ENCODE data around the gene CEP170. TPM values are rescaled to one million over a fixed set of nuclear protein-coding genes. Genes with fewer than 3 reads are reported as not detected.
A peak's percentile ranks its signal among the peaks of the same experiment; 100 is the strongest.

The CEP170 gene
- total and polyA plus RNA-seq, 5 donors from 2014 or later: 6.8 to 35.5 (median 9.0) TPM

DNA sequence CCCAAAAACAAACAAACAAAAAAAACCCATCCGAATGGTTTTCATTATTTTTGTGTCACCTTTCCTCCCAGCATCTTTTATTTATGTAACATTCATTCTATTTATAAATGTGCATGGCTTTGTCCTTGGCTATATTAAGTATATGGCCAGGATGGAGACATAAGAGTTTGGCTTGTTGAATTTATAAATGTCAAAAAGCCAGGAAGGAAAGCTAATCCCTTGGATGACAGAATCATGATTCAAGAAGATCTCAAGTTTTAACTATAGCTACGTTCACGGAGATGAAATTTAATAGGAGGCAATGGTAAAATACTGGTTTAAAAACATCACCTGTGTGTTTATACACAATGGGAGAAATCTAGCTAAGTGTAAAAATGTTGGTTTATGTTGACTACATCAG lies 5.0 kb downstream of the CEP170 start:
- Histone ChIP-seq H3K4me1 (ENCODE audit: control insufficient read depth, insufficient read depth, low read length, poor library complexity, severe bottlenecking) (peaks cover 19% of the 10 kb centered on the region), H3K36me3 (ENCODE audit: control insufficient read depth, insufficient read depth, low read length) (no peaks in the 10 kb centered on the region), H3K27me3 (ENCODE audit: control insufficient read depth, insufficient read depth, low read length) (no peaks in the 10 kb centered on the region), H3K27ac (ENCODE audit: insufficient read depth, low read length, poor library complexity, severe bottlenecking) (no peak overlapping the region), H3K9me3 (ENCODE audit: control insufficient read depth in 2 of 2, low read length in 2 of 2) (no peaks in the 10 kb centered on the region), H3K4me3 (ENCODE audit: low read depth, low read length) (no peak overlapping the region)
- Mint-ChIP-seq H3K4me3 (no peak overlapping the region), H3K9me3 (no peaks in the 10 kb centered on the region), H3K4me1 (peaks cover 31 to 49% (median 36%) of the 10 kb centered on the region in 4 donors), H3K36me3 (no peaks in the 10 kb centered on the region), H3K27ac (no peak overlapping the region), H3K27me3 (peaks cover 5% of the 10 kb centered on the region)
- no peak for DNase-seq
- ATAC-seq (ENCODE audit: low read depth in 2 of 2): no peak

DNA sequence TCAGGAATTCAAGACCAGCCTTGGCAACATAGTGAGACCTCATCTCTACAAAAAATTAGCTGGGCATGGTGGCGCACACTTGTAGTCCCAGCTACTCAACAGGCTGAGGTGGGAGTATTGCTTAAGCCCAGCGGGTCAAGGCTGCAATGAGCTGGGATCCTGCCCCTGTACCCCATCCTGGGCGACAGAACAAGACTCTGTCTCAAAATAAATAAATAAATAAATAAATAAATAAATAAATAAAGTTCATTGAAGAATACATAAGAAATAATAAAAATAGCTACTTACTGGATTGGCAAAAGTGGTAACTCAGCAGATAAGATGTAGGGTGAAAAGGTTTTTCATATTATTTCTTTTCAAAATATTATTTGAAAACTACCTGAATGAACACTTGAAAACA lies 5.9 kb downstream of the CEP170 start:
- no peaks in the 10 kb centered on the region for H3K9me3 Mint-ChIP-seq
- H3K27ac ChIP-seq (ENCODE audit: insufficient read depth, low read length, poor library complexity, severe bottlenecking): no peak overlapping the region

DNA sequence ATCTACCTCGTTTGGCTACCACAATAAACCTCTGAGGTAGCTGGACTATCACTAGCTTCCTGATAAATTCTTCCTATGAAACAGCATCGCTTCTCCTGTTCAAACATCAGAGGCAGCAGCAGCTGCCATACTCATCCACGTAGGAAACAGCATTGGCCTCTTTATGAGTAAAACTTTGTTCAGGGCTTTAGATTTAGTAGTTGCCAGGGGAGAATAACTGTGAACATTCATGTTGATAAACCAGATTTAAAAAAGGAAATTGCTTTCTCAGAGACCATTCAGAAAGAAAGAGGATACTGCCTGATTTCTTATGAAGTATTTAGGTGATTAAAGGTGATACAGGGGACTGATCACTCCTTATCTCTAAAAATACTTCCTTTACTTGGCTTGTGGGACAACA lies 7.2 kb downstream of the CEP170 start:
- Mint-ChIP-seq H3K27ac (peak overlapping the region in 2 of 3 donors; percentile 10 to 16), H3K27me3 (no peaks in the 10 kb centered on the region), H3K36me3 (peaks cover 7% of the 10 kb centered on the region), H3K4me3 (no peak overlapping the region), H3K9me3 (no peaks in the 10 kb centered on the region), H3K4me1 (peaks cover 18 to 44% (median 30%) of the 10 kb centered on the region in 4 donors)
- H3K9me3 ChIP-seq (ENCODE audit: control insufficient read depth in 2 of 2, low read length in 2 of 2): no peaks in the 10 kb centered on the region
- H3K27ac ChIP-seq (ENCODE audit: insufficient read depth, low read length, poor library complexity, severe bottlenecking): no peak overlapping the region
- ATAC-seq (ENCODE audit: low read depth in 2 of 2) (no peak), DNase-seq (no peak)
- H3K4me1 ChIP-seq (ENCODE audit: control insufficient read depth, insufficient read depth, low read length, poor library complexity, severe bottlenecking): peaks cover 3% of the 10 kb centered on the region
- no peak overlapping the region for H3K4me3 ChIP-seq (ENCODE audit: low read depth, low read length)
- H3K27me3 ChIP-seq (ENCODE audit: control insufficient read depth, insufficient read depth, low read length): no peaks in the 10 kb centered on the region
- H3K36me3 ChIP-seq (ENCODE audit: control insufficient read depth, insufficient read depth, low read length): no peaks in the 10 kb centered on the region

More for the DNA sequence above, 5.9 kb downstream of the CEP170 start:
- H3K4me1 ChIP-seq (ENCODE audit: control insufficient read depth, insufficient read depth, low read length, poor library complexity, severe bottlenecking): peaks cover 16% of the 10 kb centered on the region
- H3K36me3 Mint-ChIP-seq: peaks cover 2% of the 10 kb centered on the region
- no peaks in the 10 kb centered on the region for H3K9me3 ChIP-seq (ENCODE audit: control insufficient read depth in 2 of 2, low read length in 2 of 2)
- H3K27me3 ChIP-seq (ENCODE audit: control insufficient read depth, insufficient read depth, low read length): no peaks in the 10 kb centered on the region
- peak overlapping the region in 2 of 3 donors; percentile 10 to 44 for H3K27ac Mint-ChIP-seq
- H3K27me3 Mint-ChIP-seq: peaks cover 1% of the 10 kb centered on the region
- H3K4me1 Mint-ChIP-seq: peaks cover 28 to 53% (median 36%) of the 10 kb centered on the region in 4 donors
- DNase-seq: no peak
- no peaks in the 10 kb centered on the region for H3K36me3 ChIP-seq (ENCODE audit: control insufficient read depth, insufficient read depth, low read length)
- no peak for ATAC-seq (ENCODE audit: low read depth in 2 of 2)
- no peak overlapping the region for H3K4me3 Mint-ChIP-seq
- no peak overlapping the region for H3K4me3 ChIP-seq (ENCODE audit: low read depth, low read length)

GRCh38 chr1:243246916-243247315 lies 8.2 kb downstream of the CEP170 start:
- H3K4me3 Mint-ChIP-seq: no peak overlapping the region
- H3K27ac ChIP-seq (ENCODE audit: insufficient read depth, low read length, poor library complexity, severe bottlenecking): no peak overlapping the region
- no peak for ATAC-seq (ENCODE audit: low read depth in 2 of 2)
- H3K9me3 ChIP-seq (ENCODE audit: control insufficient read depth in 2 of 2, low read length in 2 of 2): no peaks in the 10 kb centered on the region
- no peak for DNase-seq
- H3K36me3 Mint-ChIP-seq: peaks cover 9% of the 10 kb centered on the region
- no peaks in the 10 kb centered on the region for H3K27me3 ChIP-seq (ENCODE audit: control insufficient read depth, insufficient read depth, low read length)
- H3K4me1 Mint-ChIP-seq: peaks cover 13 to 39% (median 32%) of the 10 kb centered on the region in 4 donors
- no peaks in the 10 kb centered on the region for H3K4me1 ChIP-seq (ENCODE audit: control insufficient read depth, insufficient read depth, low read length, poor library complexity, severe bottlenecking)
- no peaks in the 10 kb centered on the region for H3K36me3 ChIP-seq (ENCODE audit: control insufficient read depth, insufficient read depth, low read length)
- no peaks in the 10 kb centered on the region for H3K27me3 Mint-ChIP-seq
- no peak overlapping the region for H3K4me3 ChIP-seq (ENCODE audit: low read depth, low read length)
- H3K9me3 Mint-ChIP-seq: peaks cover 0 to 2% (median 0%) of the 10 kb centered on the region in 7 donors
- peak overlapping the region; percentile 16 to 61 (median 49) for H3K27ac Mint-ChIP-seq

GRCh38 chr1:243244432-243244841 lies 10.6 kb downstream of the CEP170 start:
- H3K27ac Mint-ChIP-seq: no peak overlapping the region

DNA sequence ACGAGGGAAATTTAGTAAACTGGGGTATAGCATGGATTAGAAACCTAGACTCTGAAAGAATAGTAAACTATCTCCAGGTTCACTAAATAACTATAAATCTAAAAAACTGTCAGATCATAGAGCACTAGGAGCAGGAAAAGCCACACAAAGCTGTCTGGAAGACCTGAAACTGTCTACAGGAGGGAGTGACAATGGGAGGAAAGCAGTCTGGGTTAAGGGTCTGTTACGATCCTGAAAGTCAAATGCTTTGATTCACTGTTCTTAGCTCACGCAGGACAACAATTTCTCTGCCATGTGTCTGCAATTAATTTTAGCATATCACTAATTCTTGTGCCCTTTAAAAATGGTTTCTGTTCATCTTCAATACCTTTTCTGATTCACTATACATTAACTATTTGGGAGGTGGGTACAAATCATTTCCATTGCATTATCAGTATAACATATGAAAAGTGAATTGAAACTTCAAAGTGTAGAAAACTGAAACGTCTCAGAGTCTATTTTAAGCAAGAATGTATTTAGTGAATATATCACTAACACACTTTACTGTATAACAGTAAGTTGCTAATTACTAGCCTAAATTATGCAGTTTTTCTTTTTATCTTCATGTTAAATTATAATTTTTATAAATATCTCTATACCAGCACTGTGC lies 18.4 kb downstream of the CEP170 start:
- no peak for ATAC-seq (ENCODE audit: low read depth in 2 of 2)
- no peak overlapping the region for H3K4me3 Mint-ChIP-seq
- Histone ChIP-seq H3K4me1 (ENCODE audit: control insufficient read depth, insufficient read depth, low read length, poor library complexity, severe bottlenecking) (no peaks in the 10 kb centered on the region), H3K27ac (ENCODE audit: insufficient read depth, low read length, poor library complexity, severe bottlenecking) (no peak overlapping the region), H3K36me3 (ENCODE audit: control insufficient read depth, insufficient read depth, low read length) (peaks cover 13% of the 10 kb centered on the region), H3K9me3 (ENCODE audit: control insufficient read depth in 2 of 2, low read length in 2 of 2) (peaks cover 11 to 12% of the 10 kb centered on the region in 2 experiments), H3K4me3 (ENCODE audit: low read depth, low read length) (no peak overlapping the region), H3K27me3 (ENCODE audit: control insufficient read depth, insufficient read depth, low read length) (no peaks in the 10 kb centered on the region)
- no peaks in the 10 kb centered on the region for H3K27me3 Mint-ChIP-seq
- H3K9me3 Mint-ChIP-seq: peaks cover 0 to 18% (median 4%) of the 10 kb centered on the region in 7 donors
- H3K27ac Mint-ChIP-seq: peak overlapping the region in 1 of 3 donors; percentile 17
- DNase-seq: no peak
- H3K36me3 Mint-ChIP-seq: peaks cover 19% of the 10 kb centered on the region
- peaks cover 0 to 20% (median 12%) of the 10 kb centered on the region in 4 donors for H3K4me1 Mint-ChIP-seq

More at GRCh38 chr1:243244432-243244841, 10.6 kb downstream of the CEP170 start:
- H3K27ac ChIP-seq (ENCODE audit: insufficient read depth, low read length, poor library complexity, severe bottlenecking): no peak overlapping the region
- DNase-seq (no peak), ATAC-seq (ENCODE audit: low read depth in 2 of 2) (no peak)
- Mint-ChIP-seq H3K9me3 (peaks cover 0 to 2% (median 0%) of the 10 kb centered on the region in 7 donors), H3K27me3 (no peaks in the 10 kb centered on the region), H3K36me3 (peaks cover 13% of the 10 kb centered on the region), H3K4me1 (peaks cover 9 to 36% (median 20%) of the 10 kb centered on the region in 4 donors), H3K4me3 (no peak overlapping the region)
- no peaks in the 10 kb centered on the region for H3K9me3 ChIP-seq (ENCODE audit: control insufficient read depth in 2 of 2, low read length in 2 of 2)
- H3K36me3 ChIP-seq (ENCODE audit: control insufficient read depth, insufficient read depth, low read length): no peaks in the 10 kb centered on the region
- no peak overlapping the region for H3K4me3 ChIP-seq (ENCODE audit: low read depth, low read length)
- no peaks in the 10 kb centered on the region for H3K27me3 ChIP-seq (ENCODE audit: control insufficient read depth, insufficient read depth, low read length)
- no peaks in the 10 kb centered on the region for H3K4me1 ChIP-seq (ENCODE audit: control insufficient read depth, insufficient read depth, low read length, poor library complexity, severe bottlenecking)

- Histone ChIP-seq H3K9me3 (ENCODE audit: control insufficient read depth in 2 of 2, low read length in 2 of 2) (peaks cover 23 to 25% of the 10 kb centered on the region in 2 experiments), H3K4me1 (ENCODE audit: control insufficient read depth, insufficient read depth, low read length, poor library complexity, severe bottlenecking) (no peaks in the 10 kb centered on the region), H3K27me3 (ENCODE audit: control insufficient read depth, insufficient read depth, low read length) (no peaks in the 10 kb centered on the region), H3K36me3 (ENCODE audit: control insufficient read depth, insufficient read depth, low read length) (peaks cover 13% of the 10 kb centered on the region), H3K27ac (ENCODE audit: insufficient read depth, low read length, poor library complexity, severe bottlenecking) (no peak overlapping the region), H3K4me3 (ENCODE audit: low read depth, low read length) (no peak overlapping the region)
- ATAC-seq (ENCODE audit: low read depth in 2 of 2): no peak
- no peak overlapping the region for H3K4me3 Mint-ChIP-seq
- peaks cover 0 to 31% (median 8%) of the 10 kb centered on the region in 7 donors for H3K9me3 Mint-ChIP-seq
- peaks cover 26% of the 10 kb centered on the region for H3K36me3 Mint-ChIP-seq
- no peaks in the 10 kb centered on the region for H3K27me3 Mint-ChIP-seq
- H3K4me1 Mint-ChIP-seq: peaks cover 5 to 19% (median 15%) of the 10 kb centered on the region in 4 donors
- no peak for DNase-seq
- H3K27ac Mint-ChIP-seq: no peak overlapping the region
Observed at GRCh38 chr1:243234978-243235647, 20.0 kb downstream of the CEP170 start.

All from CD4-positive, CD25-positive, alpha-beta regulatory T cell (primary cell).